NCI-H2196 (cell line): ENCODE results near the gene FAM229A.
"Not testable (repeated sequence)": the region's sequence is repeated elsewhere in the genome, so short reads cannot be mapped to it uniquely, and the experiment has no call there.

Source experiments
- DNase-seq: peaks from one replicate; lab custom pipeline; 2025; ENCODE audit not compliant: unreplicated experiment; lab: John Stamatoyannopoulos, UW

The FAM229A gene

DNA sequence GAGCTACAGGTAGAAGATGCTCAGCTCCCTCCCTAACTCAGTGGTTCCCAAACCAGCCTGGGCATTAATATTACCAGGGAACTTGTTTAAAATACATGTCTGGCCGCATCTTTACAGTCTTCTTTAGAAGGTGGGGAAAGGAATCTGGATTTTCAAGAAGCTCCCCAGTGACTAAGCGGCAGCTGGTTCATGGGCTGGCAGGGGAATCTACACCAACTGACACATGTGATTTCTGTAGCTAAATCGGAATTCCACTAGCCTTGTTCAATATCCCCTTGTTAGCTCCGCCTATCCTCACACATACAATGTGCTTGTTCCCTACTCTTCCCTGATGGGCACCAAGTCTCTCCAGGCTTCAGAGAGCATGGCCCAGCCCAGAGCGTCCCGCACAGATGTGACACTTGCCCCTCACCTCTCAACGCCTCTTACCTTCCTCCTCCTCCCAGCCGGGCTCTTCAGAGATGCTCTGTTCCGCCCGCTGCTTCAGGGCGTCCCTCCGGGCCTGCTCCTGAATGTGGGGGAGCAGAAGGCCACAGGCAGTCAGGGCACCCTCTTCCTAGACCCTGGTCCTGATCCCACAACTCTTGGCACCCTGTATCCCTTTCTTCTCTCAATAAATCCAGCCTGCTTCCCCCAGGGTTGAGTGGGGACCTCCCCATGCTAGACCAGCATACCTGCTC lies 15.4 kb upstream of the FAM229A start:
- no peak for DNase-seq

DNA sequence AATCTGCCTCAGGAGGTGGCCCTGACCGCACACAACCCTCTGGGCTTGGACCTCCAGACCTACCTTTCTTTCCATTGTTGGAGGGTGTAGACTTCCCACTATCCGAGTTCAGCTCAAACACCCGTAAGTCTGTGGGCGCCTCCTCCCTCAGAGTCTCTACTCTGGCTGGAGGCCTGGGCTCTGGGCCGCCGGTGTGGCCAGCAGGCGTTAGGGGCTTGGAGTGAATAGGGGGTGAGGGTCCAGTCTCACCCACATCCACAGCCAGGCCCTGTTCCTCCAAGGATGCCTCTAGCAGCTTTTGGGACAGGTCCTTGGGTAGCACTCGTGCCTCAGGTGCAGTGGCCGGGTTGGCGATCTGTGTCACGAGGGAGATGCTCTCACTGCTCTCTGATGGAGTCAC lies 13.9 kb upstream of the FAM229A start:
- DNase-seq = no peak

DNA sequence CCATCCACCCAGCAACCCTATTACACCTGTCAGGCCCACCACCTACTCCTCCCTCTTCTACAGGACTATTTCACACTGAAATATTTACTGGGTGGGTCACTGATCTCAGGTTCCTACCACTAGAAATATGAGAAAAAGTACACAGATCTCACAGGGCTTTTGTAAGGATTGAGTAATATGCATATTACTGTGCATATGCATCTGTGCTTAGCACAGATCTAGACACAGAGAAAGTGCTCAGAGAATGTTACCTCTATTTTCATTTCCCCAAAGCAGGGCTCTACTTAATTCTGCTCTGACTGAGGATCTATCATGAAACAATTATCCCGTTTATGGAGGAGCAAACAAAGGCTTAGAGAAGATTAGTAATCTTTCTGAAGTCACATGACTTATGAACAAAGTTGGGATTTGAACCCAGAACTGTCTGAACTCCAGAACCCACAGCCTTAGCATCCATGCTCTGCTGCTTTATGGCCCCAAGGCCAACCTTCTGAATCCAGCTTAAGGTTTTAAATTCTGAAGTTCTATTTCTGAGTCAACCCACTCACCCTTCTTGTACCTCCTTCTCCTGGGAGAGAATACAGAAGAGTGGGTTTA lies 11.8 kb upstream of the FAM229A start:
- DNase-seq = no peak

DNA sequence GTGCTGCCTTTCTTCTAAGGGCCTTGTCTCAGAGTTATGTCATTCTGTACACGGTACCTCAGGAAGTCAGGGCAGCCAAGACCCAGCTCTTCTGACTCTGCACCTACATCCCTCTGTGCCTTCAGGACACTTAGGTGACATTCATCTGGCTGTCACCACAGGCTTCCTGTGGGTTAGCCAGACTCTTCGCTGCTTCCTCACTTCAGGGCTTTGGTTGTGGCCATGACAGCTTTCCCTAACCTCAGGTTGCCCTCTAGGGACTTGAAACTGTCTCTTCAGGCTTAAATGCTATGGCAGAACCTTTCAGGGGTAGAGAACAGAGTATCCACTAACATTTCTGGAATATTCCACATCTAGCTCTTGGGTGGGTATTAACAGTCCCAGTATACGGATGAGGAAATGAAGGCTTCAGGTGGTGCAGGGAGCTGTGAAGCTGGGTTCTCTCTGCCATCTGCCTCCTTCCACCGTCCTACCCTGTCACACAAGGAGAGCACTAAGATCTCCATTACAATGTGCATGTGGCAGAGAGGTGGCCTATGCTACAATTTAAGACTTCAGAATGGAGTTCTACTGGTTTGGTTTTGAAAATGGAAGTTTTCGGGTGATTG lies 10.0 kb upstream of the FAM229A start:
- no peak for DNase-seq

DNA sequence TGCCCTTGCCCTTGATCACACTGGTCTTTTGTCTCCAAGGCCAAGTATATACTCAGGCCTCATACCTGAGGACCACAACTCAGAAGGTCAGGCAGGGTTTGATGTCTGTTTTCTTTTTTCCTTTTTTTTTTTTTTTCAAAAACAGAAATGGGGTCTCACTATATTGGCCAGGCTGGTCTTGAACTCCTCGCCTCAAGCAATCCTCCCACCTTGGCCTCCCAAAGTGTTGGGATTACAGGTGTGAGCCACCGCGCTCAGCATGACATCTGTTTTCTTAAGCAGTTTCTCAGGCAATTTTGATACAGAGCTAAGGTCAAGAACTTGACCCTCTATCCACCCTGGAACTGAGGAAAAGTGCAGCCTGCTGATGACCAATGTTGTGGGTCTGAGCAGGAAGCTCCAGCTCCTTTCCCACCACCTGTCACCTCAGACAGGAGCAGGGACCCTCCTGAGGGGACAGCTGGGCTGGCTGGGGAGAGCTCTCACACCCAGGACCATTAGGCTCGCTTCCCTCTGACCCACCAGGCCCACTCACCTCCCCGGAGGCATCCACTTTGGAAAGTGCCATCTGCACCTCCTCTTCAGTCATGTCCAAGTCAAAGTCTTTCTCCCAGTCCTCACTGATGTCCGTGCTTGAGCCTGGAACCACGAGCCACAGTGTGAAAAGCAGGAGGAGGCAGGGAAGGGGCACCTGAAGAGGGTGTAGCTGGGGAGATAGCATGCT lies 5.8 kb upstream of the FAM229A start:
- DNase-seq = no peak

DNA sequence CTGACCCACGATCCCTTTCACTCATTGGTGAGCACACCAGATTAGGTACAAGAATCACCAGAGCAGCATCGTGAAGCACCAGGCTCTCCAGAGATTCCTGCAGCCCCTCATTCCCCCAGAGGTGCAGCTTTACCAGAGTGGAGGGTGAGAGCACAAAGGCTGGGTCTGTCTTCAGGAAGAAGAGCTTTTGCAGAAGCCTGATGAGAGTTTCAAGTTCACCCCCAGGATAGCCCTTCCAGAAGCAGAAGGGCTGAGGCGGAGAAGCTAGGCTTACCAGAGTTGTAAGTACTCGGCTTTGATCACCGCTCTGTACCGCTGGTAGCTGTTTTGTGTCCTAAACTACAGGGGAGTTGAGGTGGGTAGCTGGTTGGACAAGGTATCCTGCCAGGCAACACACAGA lies 3.2 kb upstream of the FAM229A start:
- no peak for DNase-seq

DNA sequence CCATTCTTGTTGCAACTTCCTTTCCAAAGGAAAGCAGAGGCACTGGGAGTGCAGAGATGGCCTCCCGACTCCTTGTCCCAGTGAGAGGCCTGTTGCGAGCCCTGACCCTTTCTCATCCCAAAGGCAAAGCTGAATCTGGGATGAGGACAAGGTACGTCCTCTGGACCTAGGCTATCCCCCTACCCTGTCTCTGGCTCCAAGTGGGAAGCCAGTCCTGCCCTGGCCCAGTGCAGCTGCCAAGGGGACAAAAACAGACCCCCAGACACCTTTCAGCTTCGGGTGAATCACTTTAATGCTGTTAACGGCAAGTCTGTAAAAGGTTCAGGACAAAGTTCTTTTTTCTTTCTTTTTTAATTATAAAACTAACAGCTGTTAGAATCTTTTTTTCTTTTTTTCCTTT lies 2.6 kb upstream of the FAM229A start:
- DNase-seq = no peak

DNA sequence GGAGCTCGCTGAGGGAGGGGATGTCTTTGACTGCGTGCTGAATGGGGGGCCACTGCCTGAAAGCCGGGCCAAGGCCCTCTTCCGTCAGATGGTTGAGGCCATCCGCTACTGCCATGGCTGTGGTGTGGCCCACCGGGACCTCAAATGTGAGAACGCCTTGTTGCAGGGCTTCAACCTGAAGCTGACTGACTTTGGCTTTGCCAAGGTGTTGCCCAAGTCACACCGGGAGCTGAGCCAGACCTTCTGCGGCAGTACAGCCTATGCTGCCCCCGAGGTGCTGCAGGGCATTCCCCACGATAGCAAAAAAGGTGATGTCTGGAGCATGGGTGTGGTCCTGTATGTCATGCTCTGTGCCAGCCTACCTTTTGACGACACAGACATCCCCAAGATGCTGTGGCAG lies 1.4 kb upstream of the FAM229A start:
- peak; percentile 32 for DNase-seq

DNA sequence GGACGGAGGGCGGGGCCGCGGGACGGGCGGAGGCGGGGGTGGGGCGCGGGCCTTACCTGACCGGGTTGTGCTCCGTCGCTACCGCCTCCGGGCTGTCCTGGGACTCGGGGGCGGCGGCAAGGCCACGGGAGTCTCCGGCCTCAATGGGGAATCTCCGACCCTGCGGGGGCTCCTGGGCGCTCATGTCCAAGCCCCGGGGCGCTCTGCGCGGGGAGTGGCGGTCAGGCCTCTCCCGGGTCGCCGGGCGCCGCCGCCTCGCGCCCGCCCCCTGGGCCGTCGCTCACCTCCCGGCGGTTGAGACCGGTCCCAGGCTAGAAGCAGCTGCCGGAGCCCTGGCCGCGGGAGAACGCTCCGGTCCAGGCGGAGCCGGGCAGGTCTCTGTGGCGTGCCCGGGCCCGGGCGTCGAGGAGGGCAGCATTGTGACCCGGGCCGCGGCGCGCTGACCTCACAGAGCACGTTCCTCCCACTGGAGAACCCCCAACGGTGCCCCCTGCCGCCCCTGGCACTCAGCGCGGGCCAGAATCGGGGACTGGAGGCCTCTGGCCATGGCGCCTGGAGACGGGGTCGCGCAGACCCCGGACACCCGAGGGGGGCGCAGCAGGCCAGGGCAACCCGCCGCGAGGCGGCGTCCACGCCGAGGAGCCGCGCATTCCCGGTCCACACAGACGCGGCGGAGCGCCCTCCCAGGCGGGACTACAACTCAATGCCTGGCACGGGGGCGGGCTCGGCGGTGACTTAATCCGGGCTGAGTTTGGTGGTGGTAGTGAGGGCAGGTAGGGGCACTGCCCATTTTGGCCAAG lies 411 bp downstream of the FAM229A start:
- DNase-seq = no peak

DNA sequence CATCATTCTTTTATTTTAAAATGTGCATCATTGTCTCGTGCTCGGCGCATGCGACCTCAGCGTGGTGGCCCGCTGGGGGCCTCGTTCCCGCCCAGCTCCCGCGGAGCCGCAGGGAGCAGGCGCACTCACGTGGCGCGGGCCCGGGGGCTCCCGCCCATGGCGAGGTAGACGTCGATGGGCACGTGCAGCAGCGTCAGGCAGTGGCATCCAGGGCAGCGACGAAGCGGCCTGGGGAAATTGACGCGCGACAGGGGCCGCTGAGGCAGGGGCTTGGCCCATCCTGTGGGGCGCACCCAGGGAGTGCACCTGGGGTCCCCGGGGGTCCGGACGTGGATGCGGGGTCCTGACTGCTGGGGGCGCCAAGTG lies 994 bp downstream of the FAM229A start:
- DNase-seq = no peak

DNA sequence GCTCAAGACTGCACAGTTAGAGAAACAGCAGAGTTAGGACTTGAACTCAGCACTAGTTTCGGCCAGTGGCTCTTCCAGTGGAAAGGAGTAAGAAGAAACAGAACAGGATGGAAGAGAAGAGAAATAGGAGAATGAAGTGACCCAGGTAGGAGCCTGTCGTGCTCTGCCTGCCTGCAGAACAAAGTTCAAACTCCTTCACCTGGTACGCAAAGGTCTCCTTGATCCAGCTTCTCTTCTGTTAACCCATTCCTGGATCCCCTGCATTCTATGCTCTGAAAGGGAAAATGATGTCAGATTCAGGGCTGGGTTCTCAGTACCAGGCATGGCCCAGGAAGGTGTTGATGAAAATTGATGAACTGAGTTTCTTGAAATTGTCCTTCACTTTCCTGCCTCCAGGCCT lies 3.9 kb downstream of the FAM229A start:
- DNase-seq = no peak

DNA sequence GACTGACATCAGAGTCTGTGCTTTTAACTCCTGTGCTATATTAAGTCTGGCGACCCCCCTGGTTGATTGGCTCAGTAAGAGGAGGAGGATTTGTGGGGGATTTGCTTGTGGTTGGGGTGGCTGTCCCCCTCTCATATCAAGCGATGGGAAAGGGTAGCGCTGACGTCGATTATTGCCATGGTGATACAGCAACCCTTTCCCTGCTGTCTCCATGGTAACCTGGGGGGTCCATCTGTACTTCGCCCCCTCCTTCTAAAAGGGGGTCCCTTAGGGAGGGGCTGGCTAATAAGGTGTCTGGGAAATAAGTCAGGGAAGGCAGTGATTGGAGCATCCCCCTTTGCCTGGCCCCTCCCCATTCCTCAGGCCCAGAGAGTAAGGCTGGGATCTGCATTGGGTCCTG lies 4.7 kb downstream of the FAM229A start:
- DNase-seq = no peak

DNA sequence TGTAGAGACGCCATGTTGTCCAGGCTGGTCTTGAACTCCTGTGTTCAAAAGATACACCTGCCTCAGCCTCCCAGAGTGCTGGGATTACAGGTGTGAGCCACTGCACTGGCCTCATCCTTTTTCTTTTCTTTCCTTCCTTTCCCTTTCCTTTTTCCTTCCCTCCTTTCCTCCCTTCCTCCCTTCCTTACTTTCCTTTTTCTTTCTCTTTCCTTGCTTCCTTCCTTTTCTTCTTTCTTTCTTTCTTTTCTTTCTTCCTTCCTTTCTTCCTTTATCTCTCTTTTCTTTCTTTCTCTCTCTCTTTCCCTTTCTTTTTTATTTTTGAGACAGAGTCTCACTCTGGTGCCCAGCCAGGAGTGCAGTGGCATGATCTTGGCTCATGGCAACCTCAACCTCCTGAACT lies 5.8 kb downstream of the FAM229A start:
- no peak for DNase-seq

DNA sequence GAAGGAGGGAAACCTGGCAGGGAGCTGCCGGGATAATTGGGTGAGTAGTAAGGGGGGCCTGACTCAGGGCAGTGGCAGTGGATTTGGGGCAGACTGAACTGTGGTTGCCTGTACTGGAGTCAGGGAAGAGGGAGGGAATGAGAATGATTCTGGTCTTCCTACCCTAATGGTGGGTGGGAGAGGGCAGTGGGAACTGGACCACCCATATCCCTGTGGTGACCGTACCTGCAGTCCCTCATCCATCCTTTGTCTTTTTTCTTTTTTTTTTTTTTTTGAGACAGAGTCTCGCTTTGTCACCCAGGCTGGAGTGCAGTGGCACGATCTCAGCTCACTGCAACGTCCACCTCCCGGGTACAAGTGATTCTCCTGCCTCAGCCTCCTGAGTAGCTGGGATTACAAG lies 6.5 kb downstream of the FAM229A start:
- DNase-seq = not testable (repeated sequence)

DNA sequence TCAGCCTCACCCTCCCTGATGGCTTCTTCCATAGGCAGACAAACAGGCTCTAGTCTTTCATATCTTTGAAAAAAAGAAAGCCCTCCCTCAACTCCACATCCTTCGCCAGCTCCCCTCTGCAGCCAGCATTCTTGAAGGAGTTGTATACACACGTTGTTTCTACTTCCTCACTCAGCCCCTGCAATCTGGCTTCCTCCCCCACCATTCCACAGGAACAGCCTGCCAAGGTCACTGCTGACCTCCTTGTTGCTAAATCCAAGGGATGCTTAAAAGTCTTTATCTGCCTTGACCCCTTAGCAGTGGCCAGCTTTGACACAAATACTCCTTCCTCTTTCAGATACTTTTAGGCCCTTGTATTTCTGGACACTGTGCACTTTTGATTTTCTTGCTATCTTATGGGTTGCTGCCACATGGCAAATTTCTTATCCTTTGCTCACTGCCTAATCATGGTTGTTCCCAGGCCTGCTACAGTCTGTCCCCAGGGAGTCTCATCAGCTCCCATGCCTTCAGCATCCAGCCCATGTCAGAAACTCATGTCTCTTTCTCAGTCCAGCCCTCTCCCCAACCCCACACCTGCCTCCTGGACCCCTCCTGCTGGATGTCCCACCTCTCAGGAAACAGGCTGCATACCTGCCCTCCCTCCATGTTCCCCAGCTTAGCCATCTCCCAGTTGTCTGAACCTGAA lies 8.3 kb downstream of the FAM229A start:
- no peak for DNase-seq

DNA sequence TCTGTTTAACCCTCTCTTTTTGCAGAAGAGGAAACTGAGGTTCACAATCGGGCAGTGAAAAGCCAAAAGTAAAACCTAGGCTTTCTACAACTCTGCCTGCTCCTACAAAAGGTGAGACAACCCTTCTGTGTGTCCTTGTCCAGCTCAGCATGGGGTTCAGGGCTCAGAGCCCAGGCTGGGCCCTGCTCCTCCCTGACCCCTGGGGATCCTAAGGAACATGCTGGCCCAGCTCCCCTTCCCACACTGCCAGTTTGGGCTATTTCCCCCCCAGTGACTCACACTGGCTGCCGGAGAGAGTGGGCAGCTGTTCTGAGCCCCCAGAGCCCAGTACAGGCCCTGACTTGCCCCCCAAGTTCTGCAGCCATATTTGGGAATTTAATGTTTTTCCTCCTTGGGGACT lies 8.9 kb downstream of the FAM229A start:
- no peak for DNase-seq

DNA sequence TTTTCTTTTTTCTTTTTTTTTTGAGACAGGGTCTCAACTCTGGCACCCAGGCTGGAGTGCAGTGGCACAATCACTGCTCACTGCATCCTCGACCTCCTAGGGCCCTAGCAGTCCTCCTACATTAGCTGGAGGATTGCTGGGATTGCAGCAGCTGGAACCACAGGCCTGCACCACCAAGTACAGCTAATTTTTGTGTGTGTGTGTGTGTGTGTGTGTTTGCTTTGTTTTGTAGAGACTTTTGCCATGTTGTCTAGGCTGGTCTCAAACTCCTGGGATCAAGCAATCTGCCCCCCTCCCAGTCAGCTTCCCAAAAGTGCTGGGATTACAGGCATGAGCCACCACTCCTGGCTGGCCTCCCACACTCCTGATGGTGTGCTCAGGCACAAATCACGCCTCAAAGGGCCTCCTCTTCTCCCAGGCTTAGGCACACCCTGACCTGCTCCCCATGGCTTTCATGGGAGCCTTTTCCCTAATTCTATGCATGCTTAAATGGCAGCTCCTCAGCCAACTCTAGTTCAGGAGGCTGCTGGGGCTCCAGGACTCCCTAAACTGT lies 9.4 kb downstream of the FAM229A start:
- DNase-seq = no peak

DNA sequence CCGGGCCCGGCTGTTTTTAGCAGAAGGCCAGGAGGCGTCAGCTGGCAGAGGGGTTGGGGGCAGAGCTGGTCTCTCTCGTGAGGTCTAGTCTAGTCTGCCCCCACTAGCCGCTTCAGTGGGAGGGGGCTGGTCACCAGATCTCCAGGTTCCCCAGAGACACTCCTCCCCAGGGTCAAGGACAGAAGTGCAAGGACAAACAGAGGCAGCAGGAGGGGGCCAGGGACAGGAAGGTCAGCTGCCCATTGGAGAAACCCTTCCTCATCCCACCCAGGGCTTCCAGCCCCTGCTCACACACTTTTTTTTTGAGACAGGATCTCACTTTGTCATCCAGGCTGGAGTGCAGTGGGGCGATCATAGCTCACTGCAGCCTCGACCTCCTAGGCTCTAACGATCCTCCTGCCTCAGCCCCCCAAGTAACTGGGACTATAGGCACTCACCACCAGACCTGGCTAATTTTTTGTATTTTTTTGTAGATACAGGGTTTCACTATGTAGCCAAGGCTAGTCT lies 10.0 kb downstream of the FAM229A start:
- no peak for DNase-seq

DNA sequence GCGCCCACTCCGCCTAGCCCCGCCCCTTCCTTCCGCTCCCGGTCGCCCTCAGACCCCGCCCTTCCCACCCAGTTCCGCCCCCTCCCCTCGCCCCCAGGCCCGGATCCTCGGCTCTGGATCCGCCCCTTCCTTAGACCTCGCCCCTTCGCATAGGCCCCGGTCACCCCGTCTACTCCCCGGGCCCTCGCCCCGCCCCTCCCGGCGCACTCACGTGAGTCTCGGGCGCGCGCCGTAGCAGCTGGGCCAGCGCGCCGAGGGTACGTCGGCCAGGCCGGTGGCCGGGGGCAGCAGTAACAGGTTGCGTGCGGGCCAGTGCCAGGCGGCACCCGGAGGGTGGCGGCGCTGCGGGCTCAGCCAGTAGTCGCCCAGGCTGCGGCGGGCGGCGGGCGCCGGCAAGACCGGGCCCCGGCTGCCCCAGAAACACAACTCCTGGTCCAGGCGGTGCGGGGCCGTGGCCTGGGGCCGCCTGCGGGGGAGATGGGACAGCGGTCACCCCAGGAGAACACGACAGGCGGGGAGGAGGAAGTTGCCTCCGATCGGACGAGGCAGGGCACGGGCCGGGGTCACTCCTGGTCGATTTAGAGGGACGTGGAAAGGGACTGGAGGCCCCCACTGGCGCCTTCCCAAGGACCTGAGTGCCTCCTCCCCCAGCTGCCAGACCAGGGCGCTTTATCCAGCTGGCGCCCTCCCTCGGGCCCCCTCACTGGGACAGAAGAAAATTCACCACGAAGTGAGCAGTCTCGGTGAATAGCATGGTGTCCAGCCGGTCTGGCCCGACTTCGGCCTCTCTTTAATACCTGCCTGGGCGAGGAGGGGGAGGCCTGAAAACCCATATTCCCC lies 10.7 kb downstream of the FAM229A start:
- peak; percentile 96 for DNase-seq
